Endothelial cell of umbilical vein (primary cell): ENCODE results near the gene LRRK1. TPM values are rescaled to one million over a fixed set of nuclear protein-coding genes. Genes with fewer than 3 reads are reported as not detected.

ENCODE experiments used
- BruUV-seq: library from RNA; stranded (reverse); fragments of 400-500 nt; replicated peaks from 2 replicates; lab custom pipeline; 2021; lab: Mats Ljungman, UMichigan
- CTCF ChIA-PET: fragments of 300-600, 350-600 bp; sonication (Branson Sonifier 250); formaldehyde crosslinking; loops from one replicate; lab custom pipeline; 2021; ENCODE audit warnings: antibody characterized with exemption, inconsistent platforms; lab: Charles Lee
- POLR2A ChIA-PET: fragments of 300-600, 350-600 bp; sonication (Branson Sonifier 250); formaldehyde crosslinking; loops from one replicate; lab custom pipeline; 2021; ENCODE audit warnings: antibody characterized with exemption, inconsistent platforms; lab: Charles Lee
- DNase-seq: peaks from one replicate; pipeline ENCODE4 v3.0.0-alpha.2; 2011; ENCODE audit warnings: low read depth, low spot score
- FAIRE-seq: peaks from 2 replicates; lab custom pipeline; 2011; peaks lifted over from hg19 to GRCh38; lab: Jason Lieb, UNC
- H2AFZ ChIP-seq: 2 replicates; pipeline ENCODE4 v1.6.0; 2012; ENCODE audit warnings: low read depth, low read length, control low read depth, inconsistent platforms
- H3K27ac ChIP-seq: 2 replicates; pipeline ENCODE4 v1.5.1; 2011; ENCODE audit warnings: low read depth, mild to moderate bottlenecking, control low read depth, low read length, moderate library complexity; ENCODE audit not compliant: insufficient read depth
- H3K27me3 ChIP-seq, 2 experiments: 2 replicates each; pipeline versions ENCODE4 v1.6.0 to v1.6.1; 2011; ENCODE audit warnings: low read length in 2 of 2, mixed read lengths in 1 of 2; ENCODE audit not compliant: control insufficient read depth in 2 of 2, insufficient read depth in 2 of 2
- H3K36me3 ChIP-seq, 2 experiments: 2 replicates in 1 of 2; 3 replicates in 1 of 2; pipeline ENCODE4 v1.5.1; 2011; ENCODE audit warnings: low read length in 2 of 2, mild to moderate bottlenecking in 1 of 2, moderate library complexity in 1 of 2; ENCODE audit not compliant: control insufficient read depth in 2 of 2, insufficient read depth in 2 of 2; ENCODE audit errors: extremely low read depth in 1 of 2
- H3K4me1 ChIP-seq: 3 replicates; pipeline ENCODE4 v1.5.1; 2011; ENCODE audit warnings: mild to moderate bottlenecking, low read length; ENCODE audit not compliant: control insufficient read depth, insufficient read depth; ENCODE audit errors: extremely low read depth
- H3K4me2 ChIP-seq: 2 replicates; pipeline ENCODE4 v1.6.1; 2011; ENCODE audit warnings: low read length, control low read depth, mixed read lengths; ENCODE audit not compliant: insufficient read depth
- H3K4me3 ChIP-seq, 3 experiments: fragments of 200-600 bp in 1 of 3; sonication (generic), shearing (Covaris generic) in 1 of 3; replicated peaks in 1 of 3; 2 replicates each; pipeline ENCODE4 v1.5.1; 2011 to 2016; ENCODE audit warnings: control low read depth in 3 of 3, low read length in 3 of 3, mild to moderate bottlenecking in 2 of 3, inconsistent platforms in 1 of 3, low read depth in 1 of 3, moderate library complexity in 1 of 3; ENCODE audit not compliant: insufficient read depth in 1 of 3
- H3K79me2 ChIP-seq: 2 replicates; pipeline ENCODE4 v1.6.0; 2012; ENCODE audit warnings: low read length, inconsistent platforms; ENCODE audit not compliant: control insufficient read depth, insufficient read depth
- H3K9ac ChIP-seq: replicated peaks from 2 replicates; pipeline ENCODE3; 2011; ENCODE audit warnings: low read length, control low read depth; ENCODE audit not compliant: insufficient read depth; ENCODE audit errors: extremely low read depth
- H3K9me1 ChIP-seq: replicated peaks from 3 replicates; pipeline ENCODE4 v1.6.0; 2011; ENCODE audit warnings: mild to moderate bottlenecking, low read length; ENCODE audit not compliant: control insufficient read depth, insufficient read depth; ENCODE audit errors: extremely low read depth
- H3K9me3 ChIP-seq: replicated peaks from 2 replicates; pipeline ENCODE4 v1.5.1; 2012; ENCODE audit warnings: low read length, inconsistent platforms; ENCODE audit not compliant: control insufficient read depth, insufficient read depth
- H4K20me1 ChIP-seq: replicated peaks from 2 replicates; pipeline ENCODE3; 2011; ENCODE audit warnings: mild to moderate bottlenecking, low read length; ENCODE audit not compliant: control insufficient read depth, insufficient read depth; ENCODE audit errors: extremely low read depth
- EZH2 ChIP-seq: IDR thresholded peaks from 2 replicates; pipeline ENCODE4 v1.6.1; 2012; ENCODE audit warnings: borderline replicate concordance, low read depth, mild to moderate bottlenecking, moderate library complexity, low read length, inconsistent platforms; ENCODE audit not compliant: severe bottlenecking
- FOS ChIP-seq: IDR thresholded peaks from 2 replicates; pipeline ENCODE4 v1.6.1; 2011; ENCODE audit warnings: mild to moderate bottlenecking, low read length, moderate library complexity, borderline replicate concordance; ENCODE audit not compliant: insufficient read depth
- GATA2 ChIP-seq: IDR thresholded peaks from 2 replicates; pipeline ENCODE4 v1.7.0; 2011; ENCODE audit warnings: low read depth, mild to moderate bottlenecking, moderate library complexity, mixed read lengths, low read length; ENCODE audit not compliant: insufficient read length, insufficient read depth
- MYC ChIP-seq: IDR thresholded peaks from one replicate; pipeline ENCODE4 v1.6.1; 2011; ENCODE audit warnings: mild to moderate bottlenecking, low read depth, low read length
- POLR2A ChIP-seq: IDR thresholded peaks from 2 replicates; pipeline ENCODE4 v1.6.1; 2012; ENCODE audit warnings: low read depth, mild to moderate bottlenecking, control low read depth, low read length
- POLR2AphosphoS5 ChIP-seq: IDR thresholded peaks from 2 replicates; pipeline ENCODE4 v1.6.1; 2012; ENCODE audit warnings: low read depth, mild to moderate bottlenecking, control low read depth, low read length, moderate library complexity; ENCODE audit not compliant: insufficient read depth
- dilution Hi-C: fragments of 300-500 bp; cut with MboI; formaldehyde crosslinking; loops from one replicate; pipeline ENCODE4 v1.15.0; 2019; ENCODE audit warnings: low sequenced_read_pairs; ENCODE audit not compliant: extremely low pct_ligation_motif_present
- intact Hi-C: fragments of 100-400 bp; cut with micrococcal nuclease; formaldehyde crosslinking; loops from one replicate; pipeline ENCODE4 v1.10.0; 2022
- polyA plus RNA-seq, 4 experiments: library from polyadenylated mRNA; depleted of rRNA in 3 of 4; stranded (reverse) in 3 of 4; unstranded in 1 of 4; fragments of >200 nt; gene quantifications; 2 replicates each; pipeline versions ENCODE4 v1.2.1 to v1.2.3, GENCODE V29; 2011 to 2012; ENCODE audit warnings: missing spikeins in 1 of 4
- total RNA-seq: library from RNA; stranded (reverse); gene quantifications from 2 replicates; pipeline ENCODE4 v1.2.3, GENCODE V29; 2021
- TF ChIP-seq, protein P1 (sequence below), 2 donors: IDR thresholded peaks; 1 replicate in 1 of 2; 2 replicates in 1 of 2; pipeline ENCODE4 v1.5.1; 2011; ENCODE audit warnings: low read length in 2 of 2, mild to moderate bottlenecking in 2 of 2, moderate library complexity in 2 of 2, control low read depth in 1 of 2, inconsistent platforms in 1 of 2, low read depth in 1 of 2; ENCODE audit not compliant: insufficient read depth in 1 of 2; ENCODE audit errors: extremely low read depth in 1 of 2

The LRRK1 gene
- total and polyA plus RNA-seq, 2 donors (not counting 3 experiments of a cell fraction or from before 2014, with no cell fraction given): 11.0 to 22.1 TPM

- H3K9me3 ChIP-seq: no peaks in the 10 kb centered on the region
- ChIA-PET POLR2A (no interaction called here), CTCF (interaction anchor here (0.7 to 4.2 kb wide), 9 partner anchors 9 to 253 kb away, joined by 3 to 68 read pairs (median 3); partner anchors contain the start of gene CHSY1)
- H3K4me3 ChIP-seq: no peak overlapping the region
- H3K4me2 ChIP-seq: no peak overlapping the region
- no peak overlapping the region for H2AFZ ChIP-seq
- BruUV-seq: no TSS peak
- DNase-seq (no peak), FAIRE-seq (no peak)
- TF ChIP-seq, protein P1, sequence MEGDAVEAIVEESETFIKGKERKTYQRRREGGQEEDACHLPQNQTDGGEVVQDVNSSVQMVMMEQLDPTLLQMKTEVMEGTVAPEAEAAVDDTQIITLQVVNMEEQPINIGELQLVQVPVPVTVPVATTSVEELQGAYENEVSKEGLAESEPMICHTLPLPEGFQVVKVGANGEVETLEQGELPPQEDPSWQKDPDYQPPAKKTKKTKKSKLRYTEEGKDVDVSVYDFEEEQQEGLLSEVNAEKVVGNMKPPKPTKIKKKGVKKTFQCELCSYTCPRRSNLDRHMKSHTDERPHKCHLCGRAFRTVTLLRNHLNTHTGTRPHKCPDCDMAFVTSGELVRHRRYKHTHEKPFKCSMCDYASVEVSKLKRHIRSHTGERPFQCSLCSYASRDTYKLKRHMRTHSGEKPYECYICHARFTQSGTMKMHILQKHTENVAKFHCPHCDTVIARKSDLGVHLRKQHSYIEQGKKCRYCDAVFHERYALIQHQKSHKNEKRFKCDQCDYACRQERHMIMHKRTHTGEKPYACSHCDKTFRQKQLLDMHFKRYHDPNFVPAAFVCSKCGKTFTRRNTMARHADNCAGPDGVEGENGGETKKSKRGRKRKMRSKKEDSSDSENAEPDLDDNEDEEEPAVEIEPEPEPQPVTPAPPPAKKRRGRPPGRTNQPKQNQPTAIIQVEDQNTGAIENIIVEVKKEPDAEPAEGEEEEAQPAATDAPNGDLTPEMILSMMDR (IDR thresholded peaks at IDR 0.05; ENCODE audit: extremely low read depth in 1 of 2, insufficient read depth in 1 of 2, low read depth in 1 of 2, low read length in 2 of 2): no peak
- TF ChIP-seq GATA2 (no peak), POLR2A (no peak), FOS (no peak), EZH2 (no peak), MYC (no peak), POLR2AphosphoS5 (no peak)
- H3K4me1 ChIP-seq: no peaks in the 10 kb centered on the region
- dilution Hi-C loops (no loop called here), intact Hi-C loops (loop anchor here (10.0 kb wide), 1 partner anchor 161 kb away; no protein-coding TSS in a partner anchor)
- H3K27me3 ChIP-seq: no peaks in the 10 kb centered on the region
- no peaks in the 10 kb centered on the region for H3K79me2 ChIP-seq
- H3K36me3 ChIP-seq: peaks cover 0 to 12% of the 10 kb centered on the region in 2 experiments
- no peaks in the 10 kb centered on the region for H3K9me1 ChIP-seq
- no peak overlapping the region for H3K9ac ChIP-seq
- no peak overlapping the region for H3K27ac ChIP-seq
- no peaks in the 10 kb centered on the region for H4K20me1 ChIP-seq
Observed at GRCh38 chr15:101013769-101014675, 94.9 kb downstream of the LRRK1 start.
